CD4-positive, alpha-beta T cell treated with Interleukin-21 for 1 hour (primary cell): Measurements from ENCODE around the gene NAA60.
A peak's percentile ranks its signal among the peaks of the same experiment; 100 is the strongest.

ENCODE experiments used
- DNase-seq: peaks from one replicate; pipeline ENCODE4 v3.0.0-alpha.2; 2020

NAA60 gene

DNA sequence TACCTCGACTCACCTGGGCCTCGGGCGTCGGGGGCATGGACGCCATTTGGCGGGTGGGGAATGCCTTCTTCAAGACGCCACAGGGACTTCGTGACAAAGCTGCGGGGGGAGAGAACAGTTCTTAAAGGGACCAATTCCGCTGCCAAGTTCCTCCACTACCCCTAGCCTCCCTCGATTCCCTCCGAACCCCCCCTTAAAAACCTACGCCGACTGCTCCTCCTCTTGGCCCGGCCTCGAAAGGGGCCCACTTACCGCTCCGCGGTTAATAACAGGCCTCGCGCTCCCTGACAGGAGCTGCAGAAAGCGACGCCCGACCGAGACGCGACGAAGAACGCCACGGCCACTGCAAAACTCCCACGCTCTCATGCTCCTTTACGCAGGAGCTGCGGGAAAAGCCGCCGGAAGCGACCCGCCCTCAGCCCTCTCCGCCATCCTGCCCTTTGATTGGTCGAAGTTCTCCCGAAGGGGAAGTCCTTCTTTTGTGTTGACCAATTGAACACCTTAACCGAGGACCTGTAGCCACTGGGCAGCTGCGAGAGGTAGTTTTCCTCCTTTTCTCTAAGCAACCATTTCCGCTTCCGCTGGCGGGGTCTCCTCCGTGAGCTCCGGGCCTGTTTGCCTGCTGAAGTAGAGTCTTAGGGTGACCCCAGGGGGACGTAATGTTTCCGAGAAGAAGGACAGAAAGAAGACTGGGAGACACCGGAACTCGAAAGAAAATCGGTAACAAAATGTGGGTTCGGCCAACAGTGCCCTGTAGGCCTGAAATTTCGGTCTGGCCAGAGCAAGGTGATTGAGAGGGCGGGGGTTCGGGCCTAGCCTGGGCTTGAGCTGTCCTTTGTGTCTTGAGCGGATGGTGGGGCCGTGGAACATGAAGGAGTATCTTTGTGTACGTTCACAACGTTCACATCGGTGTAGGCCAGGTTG lies at the start of gene NAA60, which contains the start of gene ZNF597:
Gene NAA60, plus strand, starts transcription at position 573 of the 924 bp plus-strand sequence. CDS start 32,548 bp downstream, outside the sequence.
Gene ZNF597, minus strand, starts transcription at position 397 of the 924 bp plus-strand sequence. Its CDS starts 351 bp downstream, at position 46.
- peak; percentile 91 for DNase-seq

DNA sequence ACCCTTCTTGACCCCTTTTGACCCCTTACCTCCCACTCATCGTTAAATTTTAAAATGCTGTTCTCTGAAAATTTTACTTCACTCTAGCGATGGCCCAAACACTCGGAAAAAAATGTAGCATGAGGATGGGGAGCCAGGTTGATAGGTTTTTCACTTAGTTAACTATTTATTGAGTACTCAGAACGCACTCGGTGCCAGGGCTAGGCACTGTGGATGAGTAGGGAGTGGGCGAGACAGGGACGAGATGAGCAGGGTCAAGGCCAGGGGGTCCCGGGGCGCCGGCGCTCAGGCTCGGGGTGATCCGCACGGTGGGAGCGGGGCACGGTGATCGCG lies 43.1 kb upstream of the NAA60 start:
- no peak for DNase-seq

DNA sequence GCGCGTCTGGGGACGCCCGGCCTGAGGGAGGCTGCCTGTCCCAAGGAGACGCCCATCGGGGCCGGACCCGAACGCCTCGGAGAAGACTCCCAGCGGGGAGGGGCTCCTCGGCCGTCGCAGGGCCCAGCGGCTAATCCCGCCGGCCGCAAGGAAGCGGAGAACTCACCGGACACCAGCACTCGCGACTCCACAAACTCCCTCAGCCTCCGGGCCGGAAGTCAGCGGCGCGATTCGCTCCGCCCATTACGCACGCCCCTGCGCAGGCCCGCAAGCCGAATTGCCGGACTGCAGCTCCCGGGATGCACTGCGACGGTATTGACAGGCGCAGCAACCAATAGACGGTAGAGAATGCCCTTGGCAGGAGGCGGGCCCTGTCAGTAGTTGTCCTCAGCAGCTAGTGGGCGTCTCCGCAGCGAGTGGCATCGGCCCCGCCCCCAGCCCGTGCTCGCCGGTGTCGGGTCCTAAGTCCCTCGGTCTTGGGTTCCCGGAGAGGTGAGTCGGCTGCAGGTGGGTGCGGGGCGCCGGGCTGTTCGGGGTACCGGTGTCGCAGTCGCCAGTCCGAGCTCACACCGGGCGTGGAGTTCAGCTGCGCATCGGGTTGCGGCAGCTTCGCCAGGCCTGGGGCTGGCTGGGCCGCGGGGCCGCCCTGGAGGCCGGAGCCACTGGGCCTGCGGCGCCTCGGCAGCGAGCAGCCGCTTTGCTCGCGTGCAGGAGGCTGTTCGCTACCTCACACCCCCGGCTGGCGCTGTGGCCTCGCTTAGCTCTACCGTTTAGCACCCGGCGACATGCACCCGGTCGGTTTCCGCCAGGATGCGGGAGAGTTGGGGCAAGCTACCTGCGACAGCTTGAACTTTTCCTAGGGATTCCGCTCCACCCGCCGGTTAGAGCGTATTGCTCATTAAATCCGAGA lies 42.4 kb upstream of the NAA60 start, which contains the start of the genes ZNF174 and ZSCAN32:
Gene ZNF174, plus strand, starts transcription at position 437 of the 910 bp plus-strand sequence. CDS start 790 bp downstream, outside the sequence.
Gene ZSCAN32, minus strand, starts transcription at position 226 of the 910 bp plus-strand sequence. CDS start 3,447 bp downstream, outside the sequence.
- peak; percentile 99 for DNase-seq

DNA sequence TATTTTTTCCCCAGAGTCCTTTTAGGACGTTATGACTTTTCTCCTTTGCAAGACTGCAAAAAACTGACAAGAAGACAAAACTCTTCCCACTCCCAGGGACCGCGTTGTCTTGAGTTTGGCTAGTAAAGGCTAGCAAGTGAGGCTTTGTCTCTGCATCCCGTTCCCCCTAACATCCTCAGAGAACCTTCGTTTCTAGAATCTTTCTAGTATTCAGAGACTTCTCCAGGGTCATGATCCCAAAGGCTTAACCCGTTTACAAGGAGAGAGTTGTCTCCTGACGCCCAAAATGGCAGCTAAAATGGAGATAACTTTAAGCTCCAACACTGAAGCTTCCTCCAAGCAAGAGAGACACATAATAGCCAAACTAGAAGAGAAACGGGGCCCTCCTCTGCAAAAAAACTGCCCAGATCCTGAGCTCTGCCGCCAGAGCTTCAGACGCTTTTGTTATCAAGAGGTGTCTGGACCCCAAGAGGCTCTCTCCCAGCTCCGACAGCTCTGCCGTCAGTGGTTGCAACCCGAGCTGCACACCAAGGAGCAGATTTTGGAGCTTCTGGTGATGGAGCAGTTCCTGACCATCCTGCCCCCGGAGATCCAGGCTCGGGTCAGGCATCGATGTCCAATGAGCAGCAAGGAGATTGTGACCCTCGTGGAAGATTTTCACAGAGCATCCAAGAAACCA lies 41.6 kb upstream of the NAA60 start:
- DNase-seq: no peak

- no peak for DNase-seq
Observed at GRCh38 chr16:3408561-3409197, 34.8 kb upstream of the NAA60 start.

DNA sequence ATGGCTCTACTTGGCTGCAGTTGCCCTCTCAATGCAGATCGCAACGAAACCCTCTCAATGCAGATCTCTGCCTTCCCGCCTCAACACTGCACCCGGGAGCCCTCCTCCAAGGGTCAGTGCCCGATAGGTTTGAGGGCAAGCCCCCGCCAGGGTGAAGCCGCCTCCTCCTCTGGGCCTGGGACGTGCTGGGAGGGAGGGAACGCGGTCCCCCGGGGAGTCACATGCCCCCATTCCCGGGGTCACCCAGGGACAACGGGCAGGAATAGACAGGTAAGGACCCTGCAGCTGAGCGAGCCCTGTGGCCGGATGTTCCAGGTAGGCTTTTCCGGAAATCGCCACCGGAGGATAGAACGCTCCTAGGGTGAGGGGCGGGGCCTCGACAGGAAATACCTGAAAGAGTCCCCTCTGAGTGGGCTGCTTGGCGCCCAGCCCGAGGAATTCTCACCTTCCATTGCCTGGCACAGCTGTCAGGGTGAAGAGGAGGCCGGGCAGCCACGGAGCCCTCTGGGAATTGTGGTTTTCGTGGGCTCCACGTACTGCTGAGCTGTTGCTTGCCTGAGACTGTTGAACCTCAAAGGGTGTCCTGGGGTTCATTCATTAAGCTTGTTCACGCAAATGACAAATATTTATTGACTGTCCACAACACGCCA lies 29.6 kb upstream of the NAA60 start:
- no peak for DNase-seq

DNA sequence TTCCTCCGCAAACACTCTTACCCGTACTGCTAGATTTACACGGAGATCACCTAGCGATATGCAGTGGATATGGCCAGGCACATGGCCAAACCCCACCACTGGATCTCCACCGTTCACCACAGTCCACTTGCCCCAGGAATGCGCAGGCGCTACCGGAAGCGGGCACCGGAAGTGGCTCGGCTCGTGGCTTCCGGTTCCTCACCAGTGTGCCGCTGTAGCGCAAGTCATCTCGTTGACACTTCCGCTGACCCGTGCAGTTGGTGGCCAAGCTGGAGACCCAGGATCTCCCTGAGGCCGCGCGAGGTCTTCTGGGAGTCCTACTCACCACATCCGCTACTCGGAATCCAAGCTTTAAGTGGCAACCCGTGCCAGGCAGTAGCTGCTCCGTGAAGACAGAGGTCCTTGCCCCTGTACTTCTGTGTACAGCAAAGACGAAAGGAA lies 11.7 kb upstream of the NAA60 start:
- DNase-seq: peak; percentile 59

DNA sequence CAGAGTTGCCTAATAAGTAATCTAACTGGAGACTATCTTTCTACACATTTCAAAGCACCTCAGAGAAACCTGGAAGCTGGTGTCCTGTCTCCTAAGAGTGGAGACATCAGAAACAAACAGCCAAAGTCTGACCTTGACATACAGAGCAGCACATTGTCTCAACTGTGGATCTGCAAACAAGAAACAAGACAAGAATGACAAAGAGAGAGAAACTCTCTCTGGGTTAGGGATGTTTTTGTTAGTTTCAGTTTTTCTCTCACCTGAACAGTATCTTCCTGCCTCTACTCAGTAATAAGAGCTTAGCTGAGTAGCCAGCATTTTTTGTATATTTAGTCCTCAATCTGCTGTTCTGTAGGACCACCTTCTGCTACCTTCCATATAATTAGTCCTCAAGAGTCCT lies 9.1 kb upstream of the NAA60 start:
- DNase-seq: no peak

- DNase-seq: no peak
Observed at GRCh38 chr16:3439637-3440036, 3.8 kb upstream of the NAA60 start.

GRCh38 chr16:3444032-3444388 lies 530 bp downstream of the NAA60 start:
- peak; percentile 38 for DNase-seq

- no peak for DNase-seq
Observed at GRCh38 chr16:3454093-3454492, 10.6 kb downstream of the NAA60 start.

DNA sequence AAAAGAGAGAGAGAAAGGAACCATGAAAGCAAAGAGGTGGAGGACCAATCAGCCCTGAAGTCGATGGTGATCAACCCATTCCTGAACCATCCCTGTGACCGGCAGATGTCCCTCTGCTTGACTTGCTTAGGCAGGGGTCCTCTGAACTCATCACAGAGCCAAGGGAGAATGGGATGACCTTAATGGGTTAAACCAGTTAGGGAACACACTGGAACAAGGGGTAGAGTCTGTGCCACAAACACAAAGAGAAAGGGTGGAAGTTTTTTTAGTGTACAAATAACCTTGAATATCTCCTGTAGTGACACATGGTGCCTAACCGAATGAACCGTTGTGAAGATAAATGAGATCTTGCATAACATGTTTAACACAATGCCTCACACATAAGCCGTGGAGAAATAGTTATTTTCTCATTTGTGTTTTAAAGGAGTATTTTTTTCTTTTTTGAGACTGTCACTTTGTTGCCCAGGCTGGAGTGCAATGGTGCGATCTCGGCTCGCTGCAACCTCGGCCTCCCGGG lies 11.2 kb downstream of the NAA60 start:
- DNase-seq: no peak

- DNase-seq: peak; percentile 91
Observed at GRCh38 chr16:3457434-3458252, 14.2 kb downstream of the NAA60 start.

- no peak for DNase-seq
Observed at GRCh38 chr16:3458278-3458851, 14.9 kb downstream of the NAA60 start.

- DNase-seq: peak; percentile 35
Observed at GRCh38 chr16:3458852-3459361, 15.4 kb downstream of the NAA60 start.

DNA sequence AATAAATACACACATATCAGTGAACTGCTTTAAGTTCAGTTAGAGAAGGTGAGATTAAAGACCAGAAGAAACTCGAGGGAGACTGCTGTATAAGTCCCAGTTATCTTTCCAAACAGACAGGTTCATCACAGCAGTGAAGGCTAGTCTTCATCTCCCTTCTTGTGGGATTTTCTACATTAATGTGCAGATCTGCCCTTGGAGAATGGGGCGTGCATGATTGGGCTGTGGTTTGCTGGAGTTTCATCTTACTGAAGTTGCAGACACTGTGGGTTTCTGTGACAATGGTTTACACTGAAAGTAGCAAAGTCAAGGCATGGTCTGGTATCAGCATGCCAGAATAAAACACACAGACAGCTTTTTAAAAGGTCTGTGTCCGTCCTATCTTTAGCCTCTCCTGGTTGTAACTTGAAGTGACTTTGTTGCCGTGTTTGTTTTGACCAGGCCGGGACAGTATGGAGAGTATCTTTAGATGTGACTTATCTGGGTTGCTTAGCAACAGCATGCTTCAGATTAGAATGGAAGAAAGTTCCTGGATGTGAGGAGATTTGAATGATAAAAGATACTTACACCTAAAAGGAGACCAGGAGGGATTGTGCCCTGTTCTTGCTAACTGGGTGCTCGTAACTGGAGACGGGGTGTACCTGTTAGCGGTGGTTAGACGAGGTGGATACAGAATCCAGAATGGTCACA lies 16.1 kb downstream of the NAA60 start:
- no peak for DNase-seq

DNA sequence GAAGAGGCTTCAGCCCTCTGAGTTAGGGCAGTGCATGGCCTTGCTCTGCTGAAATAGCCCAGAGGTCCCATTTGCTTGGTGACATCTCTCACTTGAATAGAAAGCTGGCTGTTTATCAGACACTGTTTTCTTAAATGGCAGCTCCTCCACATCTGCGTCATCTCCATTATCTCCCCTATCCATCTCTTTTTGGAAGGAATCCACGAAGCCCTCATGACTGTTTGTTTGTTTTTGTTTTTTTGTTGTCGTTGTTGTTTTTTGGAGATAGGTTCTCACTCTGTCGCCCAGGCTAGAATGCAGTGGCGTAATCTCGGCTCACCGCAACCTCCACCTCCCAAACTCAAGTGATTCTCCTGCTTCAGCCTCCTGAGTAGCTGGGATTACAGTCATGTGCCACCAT lies 16.6 kb downstream of the NAA60 start:
- no peak for DNase-seq

DNA sequence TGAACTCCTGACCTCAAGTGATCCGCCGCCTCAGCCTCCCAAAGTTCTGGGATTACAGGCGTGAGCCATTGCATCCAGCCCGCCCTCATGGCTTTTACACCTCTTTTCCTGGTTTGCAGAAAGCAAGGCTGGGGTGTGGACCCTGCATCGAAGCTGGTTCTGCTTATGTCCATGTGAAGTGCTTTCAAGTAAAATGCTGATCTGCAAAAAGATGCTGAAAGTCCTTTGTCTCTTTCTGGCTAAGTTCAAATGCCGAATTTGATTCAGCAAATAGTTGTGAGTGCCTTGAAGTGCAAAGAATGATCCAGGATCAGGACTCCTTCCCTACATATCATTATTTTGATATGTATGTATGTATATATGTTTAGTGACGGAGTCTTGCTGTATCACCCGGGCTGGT lies 17.1 kb downstream of the NAA60 start:
- DNase-seq: no peak

DNA sequence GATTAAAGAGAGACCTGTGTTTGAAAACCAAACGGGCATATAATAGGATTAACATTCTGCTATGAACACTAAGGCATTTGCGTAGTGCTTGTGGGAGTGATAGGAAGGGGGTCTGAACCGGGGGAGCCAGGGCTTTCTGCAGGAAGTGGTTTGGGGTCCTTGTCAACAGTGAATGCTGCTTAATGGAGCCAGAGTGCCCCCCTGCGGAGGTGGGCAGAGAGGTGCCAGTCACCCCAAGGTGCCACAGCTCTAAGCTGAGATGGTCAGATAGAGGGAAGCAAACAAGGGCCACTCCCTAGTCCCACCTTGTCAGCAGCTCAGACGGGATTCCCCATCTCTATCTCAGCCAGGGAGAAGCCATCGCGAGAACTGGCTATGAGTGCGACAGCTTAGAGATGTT lies 17.7 kb downstream of the NAA60 start:
- DNase-seq: peak; percentile 54
